WTC11 (cell line): ENCODE measurements around the gene PIK3C2G. TPM values are rescaled to one million over a fixed set of nuclear protein-coding genes. Genes with fewer than 3 reads are reported as not detected.

Source experiments
- ATAC-seq: fragments of 200-7000 bp; cut with Tn5 transposase; 2 replicates; pipeline ENCODE4 v1.10.0; 2021; ENCODE audit warnings: mild to moderate bottlenecking, moderate library complexity
- CTCF ChIA-PET: fragments of 300-600 bp; sonication (Branson Sonifier 250); formaldehyde crosslinking; loops from one replicate; lab custom pipeline; 2021; ENCODE audit warnings: antibody characterized with exemption; lab: Charles Lee
- POLR2A ChIA-PET: fragments of 350-600 bp; sonication (Branson Sonifier 250); formaldehyde crosslinking; loops from one replicate; lab custom pipeline; 2021; ENCODE audit warnings: antibody characterized with exemption; lab: Charles Lee
- DNase-seq: peaks from one replicate; pipeline ENCODE4 v3.0.0; 2021; ENCODE audit warnings: low spot score
- H3K27ac Mint-ChIP-seq: 2 replicates; pipeline ENCODE4 v1.8.0; 2021; ENCODE audit warnings: mixed read lengths
- H3K27me3 Mint-ChIP-seq: 2 replicates; pipeline ENCODE4 v1.8.0; 2021; ENCODE audit warnings: low read depth, mild to moderate bottlenecking, moderate library complexity, mixed read lengths
- H3K36me3 Mint-ChIP-seq: 2 replicates; pipeline ENCODE4 v1.8.0; 2021; ENCODE audit warnings: mixed read lengths
- H3K4me1 Mint-ChIP-seq: 2 replicates; pipeline ENCODE4 v1.8.0; 2022; ENCODE audit warnings: mixed read lengths
- H3K4me3 Mint-ChIP-seq: 2 replicates; pipeline ENCODE4 v1.8.0; 2021; ENCODE audit warnings: mild to moderate bottlenecking, moderate library complexity, mixed read lengths
- H3K9me3 Mint-ChIP-seq: 2 replicates; pipeline ENCODE4 v1.8.0; 2021; ENCODE audit warnings: mixed read lengths
- AFF4 ChIP-seq: sonication (generic); formaldehyde crosslinking; IDR thresholded peaks from 2 replicates; pipeline ENCODE4 v1.8.1; 2023; ENCODE audit warnings: mild to moderate bottlenecking, missing genetic modification reagents, borderline replicate concordance
- ATF2 ChIP-seq: sonication (generic); formaldehyde crosslinking; IDR thresholded peaks from 2 replicates; pipeline ENCODE4 v1.8.1; 2022; ENCODE audit warnings: low read depth, missing genetic modification reagents, borderline replicate concordance
- CREM ChIP-seq: sonication (generic); formaldehyde crosslinking; IDR thresholded peaks from 2 replicates; pipeline ENCODE4 v1.8.1; 2022; ENCODE audit warnings: mild to moderate bottlenecking, missing genetic modification reagents, moderate library complexity
- E2F1 ChIP-seq: sonication (generic); formaldehyde crosslinking; IDR thresholded peaks from 2 replicates; pipeline ENCODE4 v1.8.0; 2022; ENCODE audit warnings: mild to moderate bottlenecking, missing genetic modification reagents
- ELF4 ChIP-seq: sonication (generic); formaldehyde crosslinking; IDR thresholded peaks from 2 replicates; pipeline ENCODE4 v1.8.1; 2022; ENCODE audit warnings: low read depth, mild to moderate bottlenecking, moderate library complexity, missing genetic modification reagents
- NFE2L1 ChIP-seq: sonication (generic); formaldehyde crosslinking; IDR thresholded peaks from 2 replicates; pipeline ENCODE4 v1.8.1; 2023; ENCODE audit warnings: missing genetic modification reagents
- total RNA-seq: library from RNA; stranded (reverse); gene quantifications from 3 replicates; pipeline ENCODE4 v1.2.3, GENCODE V29; 2021
- TF ChIP-seq, protein P1 (sequence below): sonication (generic); formaldehyde crosslinking; IDR thresholded peaks from 2 replicates; pipeline ENCODE4 v1.8.0; 2023; ENCODE audit warnings: missing genetic modification reagents, mild to moderate bottlenecking, borderline replicate concordance
- TF ChIP-seq, protein P2 (sequence below): fragments of 250-450 bp; sonication (Bioruptor Pico); IDR thresholded peaks from 2 replicates; pipeline ENCODE4 v2.1.2; 2022; ENCODE audit warnings: mild to moderate bottlenecking, moderate library complexity
- TF ChIP-seq, protein P3 (sequence below): fragments of 250-450 bp; sonication (Bioruptor Pico); conservative IDR thresholded peaks from 2 replicates; pipeline ENCODE4 v1.9.0; 2021; ENCODE audit warnings: mild to moderate bottlenecking

The PIK3C2G gene
- total RNA-seq, 1 experiment from 2014 or later, result not detected

- TF ChIP-seq, protein P1, sequence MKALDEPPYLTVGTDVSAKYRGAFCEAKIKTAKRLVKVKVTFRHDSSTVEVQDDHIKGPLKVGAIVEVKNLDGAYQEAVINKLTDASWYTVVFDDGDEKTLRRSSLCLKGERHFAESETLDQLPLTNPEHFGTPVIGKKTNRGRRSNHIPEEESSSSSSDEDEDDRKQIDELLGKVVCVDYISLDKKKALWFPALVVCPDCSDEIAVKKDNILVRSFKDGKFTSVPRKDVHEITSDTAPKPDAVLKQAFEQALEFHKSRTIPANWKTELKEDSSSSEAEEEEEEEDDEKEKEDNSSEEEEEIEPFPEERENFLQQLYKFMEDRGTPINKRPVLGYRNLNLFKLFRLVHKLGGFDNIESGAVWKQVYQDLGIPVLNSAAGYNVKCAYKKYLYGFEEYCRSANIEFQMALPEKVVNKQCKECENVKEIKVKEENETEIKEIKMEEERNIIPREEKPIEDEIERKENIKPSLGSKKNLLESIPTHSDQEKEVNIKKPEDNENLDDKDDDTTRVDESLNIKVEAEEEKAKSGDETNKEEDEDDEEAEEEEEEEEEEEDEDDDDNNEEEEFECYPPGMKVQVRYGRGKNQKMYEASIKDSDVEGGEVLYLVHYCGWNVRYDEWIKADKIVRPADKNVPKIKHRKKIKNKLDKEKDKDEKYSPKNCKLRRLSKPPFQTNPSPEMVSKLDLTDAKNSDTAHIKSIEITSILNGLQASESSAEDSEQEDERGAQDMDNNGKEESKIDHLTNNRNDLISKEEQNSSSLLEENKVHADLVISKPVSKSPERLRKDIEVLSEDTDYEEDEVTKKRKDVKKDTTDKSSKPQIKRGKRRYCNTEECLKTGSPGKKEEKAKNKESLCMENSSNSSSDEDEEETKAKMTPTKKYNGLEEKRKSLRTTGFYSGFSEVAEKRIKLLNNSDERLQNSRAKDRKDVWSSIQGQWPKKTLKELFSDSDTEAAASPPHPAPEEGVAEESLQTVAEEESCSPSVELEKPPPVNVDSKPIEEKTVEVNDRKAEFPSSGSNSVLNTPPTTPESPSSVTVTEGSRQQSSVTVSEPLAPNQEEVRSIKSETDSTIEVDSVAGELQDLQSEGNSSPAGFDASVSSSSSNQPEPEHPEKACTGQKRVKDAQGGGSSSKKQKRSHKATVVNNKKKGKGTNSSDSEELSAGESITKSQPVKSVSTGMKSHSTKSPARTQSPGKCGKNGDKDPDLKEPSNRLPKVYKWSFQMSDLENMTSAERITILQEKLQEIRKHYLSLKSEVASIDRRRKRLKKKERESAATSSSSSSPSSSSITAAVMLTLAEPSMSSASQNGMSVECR (CRISPR knock-in tag), result no peak
- TF ChIP-seq, protein P2, sequence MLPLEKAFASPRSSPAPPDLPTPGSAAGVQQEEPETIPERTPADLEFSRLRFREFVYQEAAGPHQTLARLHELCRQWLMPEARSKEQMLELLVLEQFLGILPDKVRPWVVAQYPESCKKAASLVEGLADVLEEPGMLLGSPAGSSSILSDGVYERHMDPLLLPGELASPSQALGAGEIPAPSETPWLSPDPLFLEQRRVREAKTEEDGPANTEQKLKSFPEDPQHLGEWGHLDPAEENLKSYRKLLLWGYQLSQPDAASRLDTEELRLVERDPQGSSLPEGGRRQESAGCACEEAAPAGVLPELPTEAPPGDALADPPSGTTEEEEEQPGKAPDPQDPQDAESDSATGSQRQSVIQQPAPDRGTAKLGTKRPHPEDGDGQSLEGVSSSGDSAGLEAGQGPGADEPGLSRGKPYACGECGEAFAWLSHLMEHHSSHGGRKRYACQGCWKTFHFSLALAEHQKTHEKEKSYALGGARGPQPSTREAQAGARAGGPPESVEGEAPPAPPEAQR (CRISPR knock-in tag), result no peak
Measured at GRCh38 chr12:18583655-18584054, 322.3 kb downstream of the PIK3C2G start (continued).

GRCh38 chr12:18586581-18586980, 325.3 kb downstream of the PIK3C2G start:
- Mint-ChIP-seq H3K9me3 (peaks cover 34% of the 10 kb centered on the region), H3K27me3 (no peaks in the 10 kb centered on the region; the same call in 1 of the 2 replicates)
- CTCF ChIA-PET, result no interaction called here
- no peak for TF ChIP-seq ELF4 (CRISPR knock-in tag)
- TF ChIP-seq, all 79 proteins: peak for 0
- H3K4me1 Mint-ChIP-seq, result no peaks in the 10 kb centered on the region
- POLR2A ChIA-PET, result no interaction called here
- ATAC-seq (no peak), DNase-seq (no peak)
- H3K4me3 Mint-ChIP-seq, result no peak overlapping the region
- H3K36me3 Mint-ChIP-seq, result no peaks in the 10 kb centered on the region; the same call in 1 of the 2 replicates
- no peak overlapping the region for H3K27ac Mint-ChIP-seq

DNA sequence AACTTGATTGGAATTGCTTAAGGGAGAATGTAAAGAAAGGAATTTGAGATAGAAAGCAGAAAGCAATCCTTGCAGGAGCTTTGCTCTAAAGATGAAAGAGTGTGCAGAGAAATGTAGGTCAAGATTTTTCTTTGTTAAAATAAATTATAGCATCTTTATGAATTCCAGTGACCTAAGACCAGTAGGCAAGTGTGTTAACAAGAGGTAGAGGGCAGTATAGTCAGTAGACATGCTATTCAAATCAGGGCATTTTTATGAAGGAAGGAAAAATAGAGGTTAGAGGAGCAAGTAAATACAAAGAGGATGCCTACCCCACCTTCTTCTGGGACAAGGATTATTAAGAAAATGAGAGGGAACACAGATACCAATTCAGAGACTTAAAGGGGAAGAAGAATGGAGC, 328.0 kb downstream of the PIK3C2G start:
- H3K27ac Mint-ChIP-seq, result no peak overlapping the region
- DNase-seq, result no peak

DNA sequence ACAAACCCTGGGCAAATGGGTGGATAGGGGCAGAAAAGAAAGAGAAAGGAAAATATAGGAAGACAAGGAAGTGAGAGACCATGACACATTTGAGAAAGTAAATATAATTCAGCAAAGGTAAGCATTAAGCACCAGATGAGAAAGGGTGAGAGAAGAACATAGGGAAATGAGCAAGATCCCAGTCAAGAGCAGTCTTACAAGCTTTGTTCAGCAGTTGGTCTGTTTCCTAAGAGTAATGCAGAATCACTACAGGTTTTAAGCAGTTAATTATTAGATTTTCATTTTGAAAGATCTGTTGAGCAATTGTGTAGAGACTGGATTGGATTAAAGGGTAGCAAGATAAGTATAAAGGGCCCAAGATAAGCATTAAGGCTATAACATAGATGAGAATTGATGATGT, 330.2 kb downstream of the PIK3C2G start:
- no peak for ATAC-seq
- no peaks in the 10 kb centered on the region; the same call in 1 of the 2 replicates for H3K27me3 Mint-ChIP-seq
- H3K36me3 Mint-ChIP-seq, result no peaks in the 10 kb centered on the region; the same call in 1 of the 2 replicates
- CTCF ChIA-PET, result no interaction called here
- H3K4me3 Mint-ChIP-seq, result no peak overlapping the region
- H3K27ac Mint-ChIP-seq, result no peak overlapping the region
- peaks cover 20% of the 10 kb centered on the region for H3K9me3 Mint-ChIP-seq
- peaks cover 10% of the 10 kb centered on the region for H3K4me1 Mint-ChIP-seq
- POLR2A ChIA-PET, result no interaction called here
- DNase-seq, result no peak
- TF ChIP-seq NFE2L1 (CRISPR knock-in tag) (no peak), CREM (CRISPR knock-in tag) (no peak), ATF2 (CRISPR knock-in tag) (no peak), E2F1 (CRISPR knock-in tag) (no peak)
- TF ChIP-seq, protein P3, sequence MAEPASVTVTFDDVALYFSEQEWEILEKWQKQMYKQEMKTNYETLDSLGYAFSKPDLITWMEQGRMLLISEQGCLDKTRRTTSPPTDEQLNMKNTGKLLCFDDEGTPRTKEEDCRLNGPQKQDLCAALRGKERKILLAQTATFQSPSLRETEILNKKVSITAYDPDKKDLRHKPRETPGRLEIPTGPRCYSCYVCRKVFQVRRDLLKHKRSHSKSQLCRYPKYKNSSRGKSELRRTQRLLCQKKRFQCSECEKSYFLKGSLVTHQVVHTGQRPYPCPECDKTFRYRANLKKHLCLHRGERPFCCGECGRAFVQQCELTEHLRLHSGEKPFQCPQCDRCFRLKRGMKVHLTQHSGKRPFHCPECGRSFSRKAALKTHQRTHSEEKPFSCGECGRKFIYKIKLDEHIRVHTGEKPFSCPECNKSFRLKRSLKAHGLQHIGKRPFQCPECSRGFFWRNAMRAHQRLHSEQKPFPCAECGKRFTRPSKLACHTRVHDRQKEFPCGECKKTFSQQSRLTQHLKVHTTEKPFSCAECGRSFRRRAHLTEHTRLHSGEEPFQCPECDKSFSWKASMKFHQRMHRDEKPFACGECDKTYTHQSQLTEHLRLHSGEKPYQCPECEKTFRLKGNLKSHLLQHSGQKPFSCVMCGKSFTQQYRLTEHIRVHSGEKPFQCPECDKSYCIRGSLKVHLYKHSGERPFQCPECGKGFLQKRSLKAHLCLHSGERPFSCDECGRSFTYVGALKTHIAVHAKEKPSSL (CRISPR knock-in tag), result no peak

More for the DNA sequence above, 328.0 kb downstream of the PIK3C2G start:
- peaks cover 31% of the 10 kb centered on the region for H3K9me3 Mint-ChIP-seq
- no peaks in the 10 kb centered on the region for H3K4me1 Mint-ChIP-seq
- no peaks in the 10 kb centered on the region; the same call in 1 of the 2 replicates for H3K27me3 Mint-ChIP-seq
- ChIA-PET CTCF (interaction anchor here (0.8 kb wide), 1 partner anchor 78 kb away, joined by 3 read pairs; no protein-coding TSS in a partner anchor), POLR2A (no interaction called here)
- H3K4me3 Mint-ChIP-seq, result no peak overlapping the region
- H3K36me3 Mint-ChIP-seq, result no peaks in the 10 kb centered on the region; the same call in 1 of the 2 replicates
- TF ChIP-seq AFF4 (CRISPR knock-in tag), result no peak
- TF ChIP-seq, all 79 proteins: peak for 0
- no peak for ATAC-seq
